ENCODE data around the gene GNAQ.

DNA sequence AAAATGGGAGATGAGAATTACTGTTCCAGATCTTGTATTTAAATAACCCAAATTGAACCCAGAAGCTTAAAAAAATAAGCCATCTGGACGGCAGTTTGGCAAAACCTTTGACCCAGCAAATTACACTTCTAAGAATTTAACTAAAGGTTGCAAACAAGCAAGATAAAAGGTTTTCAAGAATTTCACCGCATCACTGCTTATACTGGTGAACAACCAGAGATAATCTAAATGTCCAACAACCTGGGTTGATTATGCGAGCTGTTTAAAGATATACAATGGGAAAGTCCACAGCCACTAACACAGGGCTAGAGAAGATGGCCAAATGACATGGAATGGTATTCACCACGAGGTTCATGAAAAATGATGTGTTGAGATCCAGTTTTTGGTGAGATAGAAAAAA, 149.3 kb downstream of the GNAQ start:
- TF ChIP-seq, protein P1, sequence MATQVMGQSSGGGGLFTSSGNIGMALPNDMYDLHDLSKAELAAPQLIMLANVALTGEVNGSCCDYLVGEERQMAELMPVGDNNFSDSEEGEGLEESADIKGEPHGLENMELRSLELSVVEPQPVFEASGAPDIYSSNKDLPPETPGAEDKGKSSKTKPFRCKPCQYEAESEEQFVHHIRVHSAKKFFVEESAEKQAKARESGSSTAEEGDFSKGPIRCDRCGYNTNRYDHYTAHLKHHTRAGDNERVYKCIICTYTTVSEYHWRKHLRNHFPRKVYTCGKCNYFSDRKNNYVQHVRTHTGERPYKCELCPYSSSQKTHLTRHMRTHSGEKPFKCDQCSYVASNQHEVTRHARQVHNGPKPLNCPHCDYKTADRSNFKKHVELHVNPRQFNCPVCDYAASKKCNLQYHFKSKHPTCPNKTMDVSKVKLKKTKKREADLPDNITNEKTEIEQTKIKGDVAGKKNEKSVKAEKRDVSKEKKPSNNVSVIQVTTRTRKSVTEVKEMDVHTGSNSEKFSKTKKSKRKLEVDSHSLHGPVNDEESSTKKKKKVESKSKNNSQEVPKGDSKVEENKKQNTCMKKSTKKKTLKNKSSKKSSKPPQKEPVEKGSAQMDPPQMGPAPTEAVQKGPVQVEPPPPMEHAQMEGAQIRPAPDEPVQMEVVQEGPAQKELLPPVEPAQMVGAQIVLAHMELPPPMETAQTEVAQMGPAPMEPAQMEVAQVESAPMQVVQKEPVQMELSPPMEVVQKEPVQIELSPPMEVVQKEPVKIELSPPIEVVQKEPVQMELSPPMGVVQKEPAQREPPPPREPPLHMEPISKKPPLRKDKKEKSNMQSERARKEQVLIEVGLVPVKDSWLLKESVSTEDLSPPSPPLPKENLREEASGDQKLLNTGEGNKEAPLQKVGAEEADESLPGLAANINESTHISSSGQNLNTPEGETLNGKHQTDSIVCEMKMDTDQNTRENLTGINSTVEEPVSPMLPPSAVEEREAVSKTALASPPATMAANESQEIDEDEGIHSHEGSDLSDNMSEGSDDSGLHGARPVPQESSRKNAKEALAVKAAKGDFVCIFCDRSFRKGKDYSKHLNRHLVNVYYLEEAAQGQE (IDR thresholded peaks at IDR 0.05; ENCODE audit: low read depth, low read length) = no peak
- TF ChIP-seq YY1 (IDR thresholded peaks at IDR 0.05; ENCODE audit: low read depth) (no peak), SIN3A (IDR thresholded peaks at IDR 0.05; ENCODE audit: borderline replicate concordance, low read depth, low read length) (no peak)

Data from SK-N-SH (cell line).